ENCODE results near the gene PRLR. TPM values are rescaled to one million over a fixed set of nuclear protein-coding genes. Genes with fewer than 3 reads are reported as not detected.
A peak's percentile ranks its signal among the peaks of the same experiment; 100 is the strongest.
"Not testable (repeated sequence)": the region's sequence is repeated elsewhere in the genome, so short reads cannot be mapped to it uniquely, and the experiment has no call there.

Gene PRLR
- total RNA-seq, 1 experiment from 2014 or later = 2.0 TPM

DNA sequence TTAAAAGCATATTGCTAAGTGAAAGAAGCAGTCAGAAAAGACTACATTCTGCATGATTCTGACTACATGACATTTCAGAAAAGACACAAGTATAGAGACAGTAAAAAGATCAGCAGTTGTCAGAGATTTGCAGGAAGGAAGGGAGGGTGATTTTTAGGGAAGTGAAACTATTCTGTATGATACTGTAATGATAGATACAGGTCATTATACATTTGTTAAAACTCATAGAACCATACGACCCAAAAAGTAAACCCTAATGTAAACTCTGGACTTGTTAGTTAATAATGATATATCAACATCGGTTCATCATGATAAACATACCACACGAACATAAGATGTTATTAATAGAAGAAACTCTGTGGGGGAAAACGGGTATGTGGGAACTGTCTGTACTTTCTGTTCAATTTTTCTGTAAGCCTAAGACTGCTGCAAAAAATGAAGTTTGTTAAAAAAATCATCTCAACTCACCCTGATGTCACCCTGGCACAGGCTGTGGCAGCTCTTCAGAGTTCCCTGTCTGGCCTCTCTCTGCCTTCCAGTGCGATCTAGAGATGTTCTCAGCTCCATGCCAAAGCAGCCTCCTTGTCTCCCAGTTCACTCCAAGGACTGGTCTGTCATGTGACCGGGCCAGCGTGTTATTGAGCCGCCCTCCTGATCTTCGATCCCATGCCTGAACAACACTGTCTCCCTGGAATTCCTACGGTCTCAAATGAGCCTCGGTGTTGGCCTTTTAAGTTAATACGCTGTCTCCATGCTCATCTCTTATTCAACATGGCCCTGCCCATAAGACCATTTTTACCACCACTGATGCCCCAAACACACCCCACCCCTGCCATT, 35.4 kb downstream of the PRLR start:
- no peak for DNase-seq
- Histone ChIP-seq H3K36me3 (replicated peaks; ENCODE audit: control insufficient read depth, insufficient read depth, low read length) (no peaks in the 10 kb centered on the region), H3K4me3 (ENCODE audit: insufficient read depth, low read depth, low read length) (no peak overlapping the region), H3K27me3 (ENCODE audit: control insufficient read depth, insufficient read depth, low read length) (no peaks in the 10 kb centered on the region)

DNA sequence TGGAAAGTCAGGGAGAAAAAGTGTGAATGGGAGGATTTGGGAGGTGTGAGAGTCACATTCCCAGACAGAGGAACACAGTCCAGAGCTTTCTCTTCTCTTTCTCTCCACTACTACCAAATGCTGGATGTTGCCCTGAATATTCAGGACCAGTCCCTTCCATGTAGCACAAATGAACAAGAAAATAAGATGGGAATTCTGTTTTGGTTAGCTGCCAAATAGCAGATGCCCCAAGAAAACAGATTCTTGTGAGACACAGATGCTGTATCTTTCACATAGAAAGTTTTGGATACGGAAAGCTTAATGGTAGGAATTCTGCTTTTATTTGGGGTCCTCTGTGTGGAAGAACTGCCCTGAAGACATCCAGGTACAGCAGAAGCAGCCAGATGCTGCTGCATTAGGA, 37.8 kb downstream of the PRLR start:
- DNase-seq = no peak
- Histone ChIP-seq H3K4me3 (ENCODE audit: insufficient read depth, low read depth, low read length) (no peak overlapping the region), H3K27me3 (ENCODE audit: control insufficient read depth, insufficient read depth, low read length) (no peaks in the 10 kb centered on the region)

GRCh38 chr5:35189801-35190200, 40.5 kb downstream of the PRLR start:
- DNase-seq; H3K36me3 ChIP-seq (replicated peaks; ENCODE audit: control insufficient read depth, insufficient read depth, low read length); H3K27me3 ChIP-seq (ENCODE audit: control insufficient read depth, insufficient read depth, low read length); H3K4me3 ChIP-seq (ENCODE audit: insufficient read depth, low read depth, low read length): not testable (repeated sequence)

More for the DNA sequence above, 37.8 kb downstream of the PRLR start:
- H3K36me3 ChIP-seq (replicated peaks; ENCODE audit: control insufficient read depth, insufficient read depth, low read length) = no peaks in the 10 kb centered on the region

DNA sequence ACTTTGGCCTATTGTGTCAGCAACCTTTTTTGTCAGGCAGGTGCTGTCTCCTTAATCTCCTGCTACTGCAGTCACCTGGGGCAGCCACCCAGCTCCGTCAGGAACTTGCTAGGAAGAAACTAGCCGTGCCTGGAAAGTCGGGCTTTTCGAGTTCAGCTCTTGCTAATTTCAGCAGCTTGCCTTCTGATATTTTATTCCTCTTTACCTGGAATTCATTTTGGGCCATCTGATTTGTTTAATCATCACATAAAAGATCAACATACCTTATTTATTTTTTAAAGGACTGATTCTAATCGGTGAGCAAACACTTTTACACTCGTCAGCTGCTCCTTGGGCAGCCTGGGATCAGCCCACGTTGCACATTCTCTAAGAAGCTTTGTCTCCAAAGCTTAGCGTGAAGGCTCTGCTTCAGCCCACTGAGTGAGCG, 42.2 kb downstream of the PRLR start:
- H3K27me3 ChIP-seq (ENCODE audit: control insufficient read depth, insufficient read depth, low read length) = no peaks in the 10 kb centered on the region
- peak; percentile 12 for DNase-seq
- no peak overlapping the region for H3K4me3 ChIP-seq (ENCODE audit: insufficient read depth, low read depth, low read length)
- no peaks in the 10 kb centered on the region for H3K36me3 ChIP-seq (replicated peaks; ENCODE audit: control insufficient read depth, insufficient read depth, low read length)

- not testable (repeated sequence) for H3K36me3 ChIP-seq (replicated peaks; ENCODE audit: control insufficient read depth, insufficient read depth, low read length); H3K4me3 ChIP-seq (ENCODE audit: insufficient read depth, low read depth, low read length); H3K27me3 ChIP-seq (ENCODE audit: control insufficient read depth, insufficient read depth, low read length)
Observed at GRCh38 chr5:35187621-35188020, 42.7 kb downstream of the PRLR start.

DNA sequence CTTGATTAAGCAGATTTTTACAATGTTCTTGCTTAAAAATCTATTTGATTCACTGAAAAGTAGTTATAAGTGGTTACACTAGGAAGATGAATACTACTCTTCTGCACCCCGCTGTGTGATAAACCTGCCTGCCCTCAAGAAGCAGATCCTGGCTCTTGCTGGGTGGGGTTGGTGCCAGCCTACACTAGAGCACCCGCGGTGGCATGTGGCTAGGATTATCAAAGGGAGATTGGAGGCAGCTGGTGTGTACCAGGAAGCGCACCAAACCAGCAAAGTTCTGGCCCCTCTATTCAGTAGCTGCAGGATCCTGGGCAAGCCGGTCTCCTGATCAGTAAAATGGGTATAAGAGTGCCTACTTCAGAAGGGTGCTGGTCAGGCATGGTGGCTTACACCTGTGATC, 43.5 kb downstream of the PRLR start:
- Histone ChIP-seq H3K27me3 (ENCODE audit: control insufficient read depth, insufficient read depth, low read length) (no peaks in the 10 kb centered on the region), H3K36me3 (replicated peaks; ENCODE audit: control insufficient read depth, insufficient read depth, low read length) (no peaks in the 10 kb centered on the region), H3K4me3 (ENCODE audit: insufficient read depth, low read depth, low read length) (no peak overlapping the region)
- DNase-seq = no peak

More at GRCh38 chr5:35187621-35188020, 42.7 kb downstream of the PRLR start:
- DNase-seq = not testable (repeated sequence)

DNA sequence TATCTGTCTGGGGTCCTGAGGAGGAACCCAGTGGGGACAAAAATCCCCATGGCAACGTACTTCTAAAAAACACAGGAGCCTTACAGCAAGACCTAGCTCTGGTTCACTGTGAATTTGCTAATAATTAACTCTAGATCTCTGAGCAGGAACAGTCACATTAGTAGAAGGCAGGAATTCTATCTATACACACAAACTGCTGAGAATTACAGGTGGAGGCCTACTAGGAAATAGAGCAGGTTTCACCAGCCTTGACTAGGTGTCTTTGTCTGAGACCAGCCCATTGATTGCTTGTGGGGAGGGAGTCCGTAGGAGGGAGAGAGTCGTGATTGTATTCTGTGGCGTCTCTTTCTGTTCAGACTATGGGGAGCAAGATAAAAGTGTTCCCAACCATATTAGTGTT, 44.8 kb downstream of the PRLR start:
- Histone ChIP-seq H3K36me3 (replicated peaks; ENCODE audit: control insufficient read depth, insufficient read depth, low read length) (no peaks in the 10 kb centered on the region), H3K4me3 (ENCODE audit: insufficient read depth, low read depth, low read length) (no peak overlapping the region), H3K27me3 (ENCODE audit: control insufficient read depth, insufficient read depth, low read length) (no peaks in the 10 kb centered on the region)
- no peak for DNase-seq

DNA sequence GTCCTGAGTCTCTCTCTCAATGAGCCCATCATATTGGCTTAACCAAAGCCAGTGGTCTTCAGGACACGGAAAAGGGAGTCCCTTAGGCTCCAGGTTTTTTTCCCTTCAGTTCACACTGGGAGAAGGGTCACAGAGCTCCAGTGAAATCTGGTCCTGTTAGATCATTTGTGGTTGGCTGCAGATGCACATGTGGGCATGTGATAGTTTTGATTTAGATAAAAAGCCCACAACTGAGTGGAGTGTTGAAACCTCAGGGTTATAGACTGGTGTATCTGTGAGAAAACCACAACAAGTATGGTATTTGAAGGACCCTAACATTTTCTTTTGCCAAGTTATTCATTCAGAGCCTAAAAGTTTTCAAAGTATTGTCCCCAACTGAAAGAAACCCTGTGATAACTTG, 46.7 kb downstream of the PRLR start:
- no peaks in the 10 kb centered on the region for H3K36me3 ChIP-seq (replicated peaks; ENCODE audit: control insufficient read depth, insufficient read depth, low read length)
- no peaks in the 10 kb centered on the region for H3K27me3 ChIP-seq (ENCODE audit: control insufficient read depth, insufficient read depth, low read length)
- DNase-seq = no peak
- H3K4me3 ChIP-seq (ENCODE audit: insufficient read depth, low read depth, low read length) = no peak overlapping the region

- peak; percentile 56 for DNase-seq
- no peaks in the 10 kb centered on the region for H3K36me3 ChIP-seq (replicated peaks; ENCODE audit: control insufficient read depth, insufficient read depth, low read length)
Observed at GRCh38 chr5:35182910-35183535, 47.3 kb downstream of the PRLR start.

DNA sequence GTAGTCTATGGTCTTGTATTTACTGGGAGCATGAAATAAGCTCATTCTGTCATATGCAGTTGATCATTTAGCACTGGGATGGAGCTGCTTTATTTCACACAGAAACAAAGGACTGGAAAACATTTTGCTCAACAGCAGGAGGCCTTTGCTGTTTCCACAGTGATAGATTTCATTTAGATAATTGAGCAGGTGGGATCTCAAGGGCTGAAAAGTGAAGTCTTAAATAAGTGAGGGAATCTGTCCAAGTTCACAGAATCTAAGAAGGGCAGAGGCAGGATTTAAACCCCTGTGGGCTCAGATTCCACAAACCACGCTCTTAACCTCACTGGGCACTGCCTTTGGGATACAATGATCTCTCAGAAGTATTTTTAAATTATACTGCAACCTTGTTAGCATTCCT, 47.8 kb downstream of the PRLR start:
- Histone ChIP-seq H3K36me3 (replicated peaks; ENCODE audit: control insufficient read depth, insufficient read depth, low read length) (no peaks in the 10 kb centered on the region), H3K27me3 (ENCODE audit: control insufficient read depth, insufficient read depth, low read length) (no peaks in the 10 kb centered on the region), H3K4me3 (ENCODE audit: insufficient read depth, low read depth, low read length) (no peak overlapping the region)
- no peak for DNase-seq

More at GRCh38 chr5:35182910-35183535, 47.3 kb downstream of the PRLR start:
- no peaks in the 10 kb centered on the region for H3K27me3 ChIP-seq (ENCODE audit: control insufficient read depth, insufficient read depth, low read length)
- no peak overlapping the region for H3K4me3 ChIP-seq (ENCODE audit: insufficient read depth, low read depth, low read length)

- no peaks in the 10 kb centered on the region for H3K36me3 ChIP-seq (replicated peaks; ENCODE audit: control insufficient read depth, insufficient read depth, low read length)
- H3K4me3 ChIP-seq (ENCODE audit: insufficient read depth, low read depth, low read length) = no peak overlapping the region
- H3K27me3 ChIP-seq (ENCODE audit: control insufficient read depth, insufficient read depth, low read length) = no peaks in the 10 kb centered on the region
- no peak for DNase-seq
Observed at GRCh38 chr5:35180046-35180445, 50.2 kb downstream of the PRLR start.

DNA sequence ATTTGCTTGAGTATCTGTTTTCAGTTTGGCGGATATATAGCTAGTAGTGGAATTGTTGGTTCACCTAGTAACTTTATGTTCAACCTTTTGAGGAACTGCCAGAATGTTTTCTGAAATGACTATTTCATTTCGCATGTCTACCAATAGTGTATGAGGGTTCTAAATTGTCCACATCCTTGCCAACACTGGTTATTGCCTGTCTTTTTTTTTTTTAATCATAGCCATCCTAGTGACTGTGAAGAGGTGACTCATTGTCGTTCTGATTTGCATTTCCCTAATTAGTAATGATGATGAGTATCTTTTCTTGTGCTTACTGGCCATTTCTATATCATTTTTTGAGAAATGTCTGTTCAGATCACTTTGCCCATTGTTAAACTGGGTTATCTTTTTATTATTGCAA, 52.5 kb downstream of the PRLR start:
- no peaks in the 10 kb centered on the region for H3K36me3 ChIP-seq (replicated peaks; ENCODE audit: control insufficient read depth, insufficient read depth, low read length)
- no peak for DNase-seq
- H3K4me3 ChIP-seq (ENCODE audit: insufficient read depth, low read depth, low read length) = no peak overlapping the region
- no peaks in the 10 kb centered on the region for H3K27me3 ChIP-seq (ENCODE audit: control insufficient read depth, insufficient read depth, low read length)

DNA sequence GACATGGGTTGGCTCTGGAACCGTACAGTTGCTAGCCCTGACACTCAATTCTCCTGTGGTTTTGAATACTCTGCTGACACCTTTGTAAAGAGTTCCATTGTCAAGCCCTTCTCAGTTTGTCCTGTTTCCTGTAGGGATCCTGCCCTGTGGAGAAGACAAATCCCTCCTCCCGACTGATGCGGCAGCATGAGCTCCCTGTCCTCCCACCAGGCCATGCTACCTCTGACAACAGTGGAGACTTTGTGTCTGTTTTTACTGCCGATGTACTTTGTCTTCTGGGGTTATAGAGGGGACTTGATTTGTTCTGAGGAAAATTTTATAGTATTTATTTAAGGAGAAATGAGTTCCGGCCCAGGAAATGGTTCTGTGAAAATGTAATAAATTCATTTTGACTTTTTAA, 57.8 kb downstream of the PRLR start:
- no peak for DNase-seq
- Histone ChIP-seq H3K36me3 (replicated peaks; ENCODE audit: control insufficient read depth, insufficient read depth, low read length) (no peaks in the 10 kb centered on the region), H3K27me3 (ENCODE audit: control insufficient read depth, insufficient read depth, low read length) (no peaks in the 10 kb centered on the region), H3K4me3 (ENCODE audit: insufficient read depth, low read depth, low read length) (no peak overlapping the region)

DNA sequence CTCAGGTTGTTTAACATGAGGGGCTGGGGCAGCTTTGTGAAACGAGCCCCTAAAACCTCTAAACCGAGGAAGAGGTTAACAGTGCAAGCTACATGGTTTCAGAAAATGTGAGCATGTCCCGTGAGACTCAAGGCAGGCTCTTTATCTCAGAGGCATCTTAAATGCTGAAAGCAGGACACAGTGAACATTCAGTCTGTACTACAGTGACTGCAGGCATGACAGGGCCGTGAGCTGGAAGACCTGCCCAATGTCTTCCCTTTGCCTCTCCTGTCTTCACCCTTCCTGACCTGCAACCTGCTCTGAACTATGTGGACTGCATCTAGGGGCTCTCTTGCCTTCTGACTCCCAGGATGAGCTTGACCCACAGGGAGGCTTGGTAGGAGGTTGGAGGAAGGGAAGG, 58.3 kb downstream of the PRLR start:
- no peak for DNase-seq
- H3K36me3 ChIP-seq (replicated peaks; ENCODE audit: control insufficient read depth, insufficient read depth, low read length) = no peaks in the 10 kb centered on the region
- H3K27me3 ChIP-seq (ENCODE audit: control insufficient read depth, insufficient read depth, low read length) = no peaks in the 10 kb centered on the region
- no peak overlapping the region for H3K4me3 ChIP-seq (ENCODE audit: insufficient read depth, low read depth, low read length)

DNA sequence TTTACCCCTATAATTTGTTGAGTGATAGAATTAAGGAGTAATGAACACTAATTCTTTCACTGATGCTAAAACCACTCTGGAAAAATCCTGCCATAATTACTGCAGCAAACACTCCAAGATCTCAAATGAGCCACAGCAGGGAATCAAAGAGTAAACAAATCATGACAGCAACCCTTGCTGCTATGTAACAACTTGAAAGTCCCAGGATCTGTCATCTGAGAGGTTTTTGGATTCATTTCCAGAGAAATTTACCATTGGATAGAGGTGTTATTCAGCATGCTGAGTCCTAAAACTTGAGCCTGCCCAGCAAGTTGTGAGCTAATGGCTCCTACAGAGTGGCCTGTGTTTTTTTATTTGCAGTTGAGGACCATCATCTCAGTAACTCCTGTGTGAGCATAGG, 59.2 kb downstream of the PRLR start:
- no peak for DNase-seq
- Histone ChIP-seq H3K36me3 (replicated peaks; ENCODE audit: control insufficient read depth, insufficient read depth, low read length) (no peaks in the 10 kb centered on the region), H3K27me3 (ENCODE audit: control insufficient read depth, insufficient read depth, low read length) (no peaks in the 10 kb centered on the region), H3K4me3 (ENCODE audit: insufficient read depth, low read depth, low read length) (no peak overlapping the region)

Measured in H7 (cell line).